ENCODE data around the gene ATP2B3. TPM values are rescaled to one million over a fixed set of nuclear protein-coding genes. Genes with fewer than 3 reads are reported as not detected.

Gene ATP2B3
- total RNA-seq, 4 donors from 2014 or later = not detected

DNA sequence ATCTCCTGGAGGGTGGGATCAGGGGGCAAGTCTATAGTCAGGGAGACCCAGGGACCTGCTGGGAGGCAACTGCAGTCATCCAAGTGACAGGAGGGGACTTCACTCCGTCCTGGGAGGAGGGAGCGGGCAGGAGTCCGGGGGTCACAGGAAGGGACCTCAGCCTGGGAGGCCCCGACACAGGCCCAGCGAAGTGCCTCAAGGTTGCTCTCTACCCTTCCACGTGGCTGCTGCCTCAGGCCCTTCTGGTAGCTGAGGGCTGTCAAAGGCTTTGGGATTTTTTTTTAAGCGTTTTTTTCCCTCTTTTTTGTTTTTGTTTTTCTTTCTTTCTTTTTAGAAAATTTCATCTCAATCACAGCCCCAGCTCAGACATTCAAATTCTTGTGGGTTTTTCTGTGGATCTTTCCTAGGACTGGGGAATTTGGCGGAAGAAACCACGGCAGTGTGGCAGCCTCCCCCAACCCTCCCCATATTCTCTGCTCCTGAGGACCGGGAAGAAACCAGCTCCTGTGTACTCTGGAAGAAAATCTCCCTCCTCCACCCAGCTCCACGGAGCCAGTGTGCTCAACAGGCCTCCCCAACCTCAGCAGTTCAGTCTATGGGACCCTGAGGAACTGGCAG is 45.7 kb upstream of the ATP2B3 start:
- Histone ChIP-seq H3K36me3 (no peaks in the 10 kb centered on the region), H3K27ac (no peak overlapping the region), H3K4me3 (no peak overlapping the region), H3K9me3 (no peaks in the 10 kb centered on the region), H3K27me3 (no peaks in the 10 kb centered on the region), H3K4me1 (peaks cover 37% of the 10 kb centered on the region)
- whole genome bisulfite sequencing = 63% methylated on average over 9 of the region's 11 CpGs
- DNase-seq (ENCODE audit: low spot score in 2 of 2) = no peak
- TF ChIP-seq POLR2A (IDR thresholded peaks at IDR 0.05) (no peak), EP300 (IDR thresholded peaks at IDR 0.05) (no peak), POLR2AphosphoS5 (IDR thresholded peaks at IDR 0.05) (no peak)
- TF ChIP-seq, protein P1, sequence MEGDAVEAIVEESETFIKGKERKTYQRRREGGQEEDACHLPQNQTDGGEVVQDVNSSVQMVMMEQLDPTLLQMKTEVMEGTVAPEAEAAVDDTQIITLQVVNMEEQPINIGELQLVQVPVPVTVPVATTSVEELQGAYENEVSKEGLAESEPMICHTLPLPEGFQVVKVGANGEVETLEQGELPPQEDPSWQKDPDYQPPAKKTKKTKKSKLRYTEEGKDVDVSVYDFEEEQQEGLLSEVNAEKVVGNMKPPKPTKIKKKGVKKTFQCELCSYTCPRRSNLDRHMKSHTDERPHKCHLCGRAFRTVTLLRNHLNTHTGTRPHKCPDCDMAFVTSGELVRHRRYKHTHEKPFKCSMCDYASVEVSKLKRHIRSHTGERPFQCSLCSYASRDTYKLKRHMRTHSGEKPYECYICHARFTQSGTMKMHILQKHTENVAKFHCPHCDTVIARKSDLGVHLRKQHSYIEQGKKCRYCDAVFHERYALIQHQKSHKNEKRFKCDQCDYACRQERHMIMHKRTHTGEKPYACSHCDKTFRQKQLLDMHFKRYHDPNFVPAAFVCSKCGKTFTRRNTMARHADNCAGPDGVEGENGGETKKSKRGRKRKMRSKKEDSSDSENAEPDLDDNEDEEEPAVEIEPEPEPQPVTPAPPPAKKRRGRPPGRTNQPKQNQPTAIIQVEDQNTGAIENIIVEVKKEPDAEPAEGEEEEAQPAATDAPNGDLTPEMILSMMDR (IDR thresholded peaks at IDR 0.05) = no peak

DNA sequence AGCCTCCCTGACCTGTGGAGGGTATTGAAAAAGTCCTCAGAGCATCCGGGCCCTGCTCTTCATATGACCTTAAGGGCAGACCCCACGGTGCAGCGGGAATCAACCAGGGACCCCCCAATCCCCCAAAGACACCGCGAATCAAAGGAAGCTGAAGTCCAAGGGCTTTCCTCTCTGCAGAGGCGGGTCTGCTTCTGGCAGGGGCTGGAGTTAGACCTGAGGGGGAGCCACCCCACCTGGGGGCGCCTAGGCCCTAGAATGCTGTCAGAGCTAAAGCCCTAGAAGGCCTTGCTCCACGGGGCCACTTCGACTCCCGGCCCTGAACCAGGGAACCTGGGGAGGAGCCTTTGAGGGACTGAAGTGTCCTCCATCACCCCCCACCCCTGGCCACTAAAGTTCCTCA is 44.3 kb upstream of the ATP2B3 start:
- Histone ChIP-seq H3K9me3 (no peaks in the 10 kb centered on the region), H3K4me3 (no peak overlapping the region), H3K36me3 (no peaks in the 10 kb centered on the region), H3K4me1 (peaks cover 51% of the 10 kb centered on the region), H3K27ac (no peak overlapping the region), H3K27me3 (no peaks in the 10 kb centered on the region)
- TF ChIP-seq POLR2A (IDR thresholded peaks at IDR 0.05) = no peak
- TF ChIP-seq POLR2AphosphoS5 (IDR thresholded peaks at IDR 0.05) = no peak
- TF ChIP-seq, protein P1 (IDR thresholded peaks at IDR 0.05) = no peak
- TF ChIP-seq EP300 (IDR thresholded peaks at IDR 0.05) = no peak
- DNase-seq (ENCODE audit: low spot score in 2 of 2) = no peak
- WGBS = 97% methylated on average over 5 of the region's 10 CpGs

DNA sequence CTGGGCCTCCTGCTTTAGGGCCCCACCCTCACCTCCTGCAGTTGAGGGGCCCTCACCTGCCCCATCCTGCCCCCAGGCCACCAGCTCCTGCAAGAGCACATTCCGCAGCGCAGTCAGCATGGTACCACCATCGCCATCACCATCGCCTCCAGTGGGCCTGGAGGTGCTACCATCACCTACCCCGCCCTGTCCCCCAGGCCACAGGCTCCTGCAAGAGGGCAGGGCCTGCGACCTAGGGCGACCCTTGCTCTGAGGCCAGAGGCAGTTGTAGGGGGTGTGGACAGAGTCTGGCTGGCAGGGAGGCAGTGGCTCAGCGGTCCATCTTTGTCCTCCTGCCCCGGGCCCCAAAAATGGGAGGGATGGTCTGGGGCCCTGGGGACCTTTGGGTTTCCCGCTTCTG is 43.2 kb upstream of the ATP2B3 start:
- H3K36me3 ChIP-seq = no peaks in the 10 kb centered on the region
- peak overlapping the region; percentile 40 for H3K4me3 ChIP-seq
- TF ChIP-seq, protein P1 (IDR thresholded peaks at IDR 0.05) = no peak
- TF ChIP-seq POLR2AphosphoS5 (IDR thresholded peaks at IDR 0.05) = no peak
- no peak for TF ChIP-seq POLR2A (IDR thresholded peaks at IDR 0.05)
- no peak for TF ChIP-seq EP300 (IDR thresholded peaks at IDR 0.05)
- no peak for DNase-seq (ENCODE audit: low spot score in 2 of 2)
- H3K27me3 ChIP-seq = no peaks in the 10 kb centered on the region
- H3K4me1 ChIP-seq = peaks cover 48% of the 10 kb centered on the region
- no peak overlapping the region for H3K27ac ChIP-seq
- 76% methylated on average over 5 of the region's 10 CpGs for WGBS
- no peaks in the 10 kb centered on the region for H3K9me3 ChIP-seq

DNA sequence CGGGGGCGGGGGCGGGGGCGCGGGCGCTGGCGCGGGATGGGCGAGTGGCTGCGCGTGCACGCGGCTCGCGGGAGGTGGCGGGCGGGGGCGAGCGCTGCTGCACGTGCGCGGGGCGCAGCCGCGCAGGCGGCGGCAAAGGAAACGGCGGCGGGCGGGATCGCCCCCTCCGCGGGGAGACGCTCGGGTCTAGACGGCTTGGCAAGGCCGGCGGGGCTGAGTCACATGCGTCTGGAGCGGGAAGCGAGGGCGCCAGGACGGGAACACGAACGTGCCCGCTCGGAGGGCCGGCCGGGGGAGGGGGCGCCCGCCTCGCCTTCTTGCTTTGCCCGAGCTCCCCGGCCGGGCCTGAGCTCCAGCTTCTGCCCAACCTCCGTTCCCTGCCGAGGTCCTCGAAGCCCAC is 42.7 kb upstream of the ATP2B3 start:
- TF ChIP-seq, protein P1 (IDR thresholded peaks at IDR 0.05) = no peak
- TF ChIP-seq EP300 (IDR thresholded peaks at IDR 0.05) = no peak
- no peak for TF ChIP-seq POLR2AphosphoS5 (IDR thresholded peaks at IDR 0.05)
- TF ChIP-seq POLR2A (IDR thresholded peaks at IDR 0.05) = no peak
- peaks cover 44% of the 10 kb centered on the region for H3K4me1 ChIP-seq
- DNase-seq (ENCODE audit: low spot score in 2 of 2) = no peak
- H3K4me3 ChIP-seq = peak overlapping the region; percentile 40
- H3K27me3 ChIP-seq = no peaks in the 10 kb centered on the region
- no peaks in the 10 kb centered on the region for H3K36me3 ChIP-seq
- 43% methylated on average over 39 of the region's 59 CpGs for WGBS
- no peak overlapping the region for H3K27ac ChIP-seq
- no peaks in the 10 kb centered on the region for H3K9me3 ChIP-seq

DNA sequence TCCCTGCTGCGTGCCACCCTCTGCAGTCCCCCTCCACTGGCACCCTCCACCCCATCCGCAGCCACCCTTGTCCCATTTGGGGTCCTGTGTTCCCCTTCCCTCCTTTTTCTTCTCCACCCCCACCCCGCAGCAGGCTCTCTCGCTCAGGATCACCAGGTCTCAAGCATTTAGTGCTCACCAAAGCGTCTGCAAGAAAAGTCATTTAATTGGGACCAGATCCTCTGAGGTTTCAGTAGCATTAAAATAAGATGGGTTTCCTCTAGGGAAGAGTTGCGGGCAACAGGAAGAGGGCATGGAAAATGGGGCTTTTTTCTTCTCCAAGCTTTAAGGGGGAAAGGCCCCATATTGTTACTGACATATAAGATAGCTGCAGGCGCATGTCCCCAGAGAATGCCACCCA is 42.2 kb upstream of the ATP2B3 start:
- no peak for TF ChIP-seq POLR2AphosphoS5 (IDR thresholded peaks at IDR 0.05)
- TF ChIP-seq, protein P1 (IDR thresholded peaks at IDR 0.05) = no peak
- no peak for TF ChIP-seq EP300 (IDR thresholded peaks at IDR 0.05)

More for the DNA sequence above, 42.2 kb upstream of the ATP2B3 start:
- no peaks in the 10 kb centered on the region for H3K9me3 ChIP-seq
- H3K4me1 ChIP-seq = peaks cover 41% of the 10 kb centered on the region
- WGBS = 74% methylated on average over 7 of the region's 7 CpGs
- H3K36me3 ChIP-seq = no peaks in the 10 kb centered on the region
- H3K27ac ChIP-seq = no peak overlapping the region
- H3K27me3 ChIP-seq = no peaks in the 10 kb centered on the region
- no peak for DNase-seq (ENCODE audit: low spot score in 2 of 2)
- H3K4me3 ChIP-seq = peak overlapping the region; percentile 40

All from suprapubic skin (tissue), 4 donors.